ELR (cell line): ENCODE measurements around the gene ABCA2.
"Not testable (repeated sequence)": the region's sequence is repeated elsewhere in the genome, so short reads cannot be mapped to it uniquely, and the experiment has no call there.

Source experiments
- DNase-seq: peaks from one replicate; pipeline ENCODE4 v3.0.0-alpha.2; 2015; ENCODE audit warnings: low read depth

ABCA2 gene

DNA sequence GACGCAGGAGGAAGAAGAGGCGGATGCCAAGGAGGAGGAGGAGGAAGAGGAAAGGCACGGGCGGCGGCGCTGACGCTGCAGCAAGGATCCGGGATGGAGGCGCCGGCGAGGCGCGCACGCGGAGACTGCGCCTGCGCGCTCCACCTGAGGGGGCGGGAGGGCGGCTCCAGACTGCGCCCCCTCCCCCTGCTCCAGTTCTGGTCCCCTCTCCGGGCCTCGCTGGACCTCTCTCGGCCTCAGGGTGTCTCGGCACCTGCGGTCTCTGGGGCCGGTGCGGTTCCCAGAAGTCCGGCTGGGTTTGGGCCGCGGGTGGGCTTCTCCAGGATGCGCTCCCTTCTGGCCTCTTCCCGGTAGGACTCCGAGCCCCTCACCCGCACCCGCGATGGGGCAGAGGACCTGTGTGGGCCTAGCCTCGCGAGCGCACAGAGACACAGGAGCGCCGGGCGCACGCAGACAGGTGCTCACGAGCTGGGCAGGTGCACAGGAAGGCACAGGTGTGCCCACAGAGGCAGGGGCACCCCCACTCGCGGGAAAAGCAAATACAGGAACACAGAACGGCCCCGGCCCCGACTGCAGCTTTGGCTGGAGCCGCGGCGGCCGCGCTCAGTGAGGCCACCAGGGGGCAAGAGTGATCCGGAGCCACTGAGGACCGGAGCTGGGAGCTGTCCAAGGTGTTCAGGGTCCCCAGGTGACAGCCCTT is 18.2 kb upstream of the ABCA2 start, which contains the start of gene NPDC1:
TSS of gene NPDC1 (minus strand) at position 90 of the 700 bp plus-strand sequence. CDS start 188 bp downstream, outside the sequence.
- peak; percentile 82 for DNase-seq

DNA sequence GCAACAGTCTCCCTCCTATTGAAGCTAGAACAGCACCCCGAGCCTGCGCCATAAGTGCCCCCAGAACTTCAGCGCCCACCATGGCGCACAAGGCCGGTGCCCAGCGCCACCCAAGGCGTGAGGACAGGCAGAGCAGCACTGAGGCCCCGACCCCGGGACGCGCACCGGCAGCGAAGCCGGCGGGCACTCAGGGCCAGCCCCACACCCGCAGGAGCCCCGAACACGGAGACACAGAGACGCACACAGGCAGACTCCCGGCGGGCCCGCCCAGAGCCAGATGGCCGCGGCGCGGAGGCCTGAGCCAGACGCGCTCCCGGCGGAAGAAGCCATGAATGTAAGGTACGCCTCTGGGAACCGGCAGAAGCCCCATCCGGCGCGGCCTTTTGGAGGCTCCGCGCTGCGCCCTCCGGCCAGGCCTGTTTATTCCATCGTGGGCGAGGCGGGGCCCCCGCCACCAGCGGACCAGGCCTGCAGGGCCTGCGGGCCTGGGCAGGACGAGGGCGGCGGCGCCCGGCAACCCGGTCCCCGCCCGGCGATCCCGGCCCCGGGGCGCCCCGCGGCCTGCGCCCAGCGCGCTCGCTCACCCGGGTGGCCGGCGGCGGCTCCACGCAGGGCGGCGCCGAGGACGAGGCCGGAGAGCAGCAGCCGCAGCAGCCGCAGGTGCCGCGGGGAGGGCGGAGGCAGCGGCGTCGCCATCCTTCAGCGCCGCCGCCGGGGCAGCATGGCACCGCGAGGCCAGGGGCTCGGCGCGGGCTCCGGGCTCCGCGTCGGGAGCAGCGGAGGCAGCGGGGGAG is 17.5 kb upstream of the ABCA2 start:
- DNase-seq = peak; percentile 72

DNA sequence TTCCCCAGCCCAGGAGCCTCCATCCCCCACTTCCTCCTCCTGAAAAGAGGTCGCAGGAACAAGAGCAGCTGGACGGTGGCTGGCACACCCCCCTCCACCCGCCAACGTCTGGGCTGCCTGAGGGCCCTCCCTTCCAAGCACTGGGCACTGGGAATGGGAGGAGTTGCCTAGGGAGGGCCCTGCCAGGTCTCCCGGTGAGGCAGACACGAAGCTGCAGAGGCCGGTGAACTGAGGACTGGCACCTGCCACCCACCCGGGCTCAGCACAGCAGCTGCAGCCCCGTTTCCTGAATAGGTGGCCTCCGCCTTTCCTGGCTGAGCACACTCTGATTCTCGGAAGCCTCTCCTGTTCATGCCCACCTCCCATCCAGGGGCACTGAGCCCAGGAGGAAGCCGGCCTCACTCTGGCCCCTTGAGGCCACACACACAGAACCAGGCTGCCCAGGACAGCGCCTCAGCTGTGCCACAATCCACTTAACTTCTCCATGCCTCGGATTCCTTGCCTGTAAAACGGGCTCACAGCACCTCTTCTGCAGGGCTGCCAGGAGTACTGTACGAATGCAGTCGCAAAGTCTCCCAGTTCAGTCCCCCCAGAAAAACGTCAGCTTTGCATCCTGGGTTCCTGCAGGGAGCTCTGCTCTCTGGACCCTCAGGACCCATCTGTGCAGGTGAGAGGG is 16.6 kb upstream of the ABCA2 start:
- no peak for DNase-seq

DNA sequence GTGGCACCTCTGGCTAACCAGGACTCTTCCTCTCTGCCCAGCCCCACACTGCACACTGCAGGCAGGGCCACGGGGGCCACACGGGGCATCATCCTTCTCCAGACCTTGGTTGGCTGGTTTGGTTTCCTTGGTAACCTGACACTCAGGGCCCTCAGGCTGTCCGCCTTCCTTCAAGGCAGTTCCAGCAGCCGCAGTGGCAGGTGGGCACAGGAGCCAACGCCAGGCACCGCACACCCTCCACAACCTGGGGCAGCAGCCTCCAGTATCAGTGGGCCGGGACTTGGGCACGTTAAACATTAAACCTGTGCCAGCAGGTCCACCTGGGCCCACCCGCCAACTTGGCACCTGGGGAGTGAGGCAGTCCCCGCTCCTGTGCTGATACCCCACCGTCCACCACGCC is 16.0 kb upstream of the ABCA2 start:
- DNase-seq = no peak

DNA sequence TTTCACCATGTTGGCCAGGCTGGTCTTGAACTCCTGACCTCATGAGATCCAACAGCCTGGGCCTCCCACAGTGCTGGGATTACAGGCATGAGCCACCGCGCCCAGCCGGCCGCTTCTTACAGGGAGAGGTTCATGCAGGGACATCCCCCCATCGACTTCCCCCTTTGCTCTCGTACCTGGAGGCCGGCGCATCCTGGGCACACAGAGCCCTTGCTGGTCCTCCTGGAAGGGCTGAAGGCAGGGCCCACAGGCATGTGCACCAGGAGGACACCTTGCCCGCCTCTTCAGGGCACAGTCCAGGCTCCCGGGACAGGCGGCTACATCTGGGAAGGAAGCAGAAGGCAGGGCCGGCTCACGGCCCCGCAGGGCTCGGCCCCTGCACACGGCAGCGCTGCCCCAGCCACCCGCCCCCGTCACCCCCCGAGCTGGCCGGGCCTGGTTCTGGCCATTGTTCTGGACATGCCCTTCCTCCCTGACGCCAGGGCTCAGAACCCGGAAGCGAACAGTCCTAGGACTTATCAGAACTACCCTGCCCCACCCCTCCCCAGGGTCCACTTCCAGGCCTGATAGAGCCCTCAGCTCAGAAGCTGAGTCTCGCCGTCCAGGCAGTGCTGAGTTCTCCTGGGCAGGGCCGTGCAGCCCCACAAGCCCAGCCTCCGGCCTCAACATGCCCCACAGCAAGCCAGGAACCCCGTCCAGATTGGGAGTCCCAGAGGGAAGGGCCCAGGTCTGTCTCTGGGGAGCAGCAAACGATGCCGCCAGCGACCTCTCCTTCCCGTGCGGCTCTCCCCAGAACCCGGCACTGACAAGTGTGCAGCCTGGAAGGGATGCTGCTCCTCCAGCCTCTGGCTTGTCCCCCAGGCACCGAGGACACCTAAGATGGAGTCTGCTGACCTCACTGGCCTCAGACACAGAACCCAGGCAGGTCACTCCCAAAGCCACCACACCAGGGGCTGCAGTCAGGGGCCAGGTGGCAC is 15.0 kb upstream of the ABCA2 start:
- DNase-seq = no peak

DNA sequence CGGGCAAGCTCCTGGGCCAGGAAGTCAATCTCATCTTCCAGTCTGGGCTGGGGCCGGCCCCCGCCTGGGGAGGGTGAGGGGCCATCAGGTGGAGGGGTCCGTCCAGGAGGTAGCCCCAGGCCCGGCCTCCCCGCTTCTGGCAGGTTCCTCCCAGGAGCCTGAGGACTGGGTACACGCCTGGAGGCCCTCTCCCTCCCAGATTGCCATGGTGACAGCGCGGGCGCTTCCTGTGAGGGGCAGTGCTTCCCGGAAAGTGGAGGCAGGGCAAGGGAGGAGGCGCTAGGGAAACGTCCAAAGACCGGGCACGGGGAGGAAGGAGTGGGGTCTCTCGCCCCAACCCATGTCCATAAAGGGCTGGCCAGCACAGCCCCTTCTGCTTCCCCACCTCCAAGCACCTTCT is 13.1 kb upstream of the ABCA2 start:
- DNase-seq = no peak

DNA sequence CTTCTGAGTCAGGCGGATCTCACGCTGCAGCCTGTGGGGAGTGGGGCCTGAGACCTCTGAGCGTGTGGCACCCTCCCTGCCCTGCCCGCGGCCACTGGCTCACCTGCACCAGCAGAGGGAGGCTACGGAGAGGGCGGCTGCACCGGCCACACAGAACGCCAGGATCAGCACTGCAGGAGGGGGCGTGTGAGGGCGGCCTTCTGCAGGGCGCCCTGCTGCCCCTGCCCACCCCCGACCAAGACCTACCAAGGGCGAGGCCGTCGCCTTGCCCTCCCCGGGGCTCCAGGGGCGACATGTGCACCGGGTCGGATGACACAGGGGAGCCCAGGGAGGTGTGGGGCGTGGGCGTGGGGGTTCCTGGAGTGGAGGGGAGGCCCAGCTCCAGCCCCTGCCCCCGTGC is 12.5 kb upstream of the ABCA2 start:
- DNase-seq = no peak

DNA sequence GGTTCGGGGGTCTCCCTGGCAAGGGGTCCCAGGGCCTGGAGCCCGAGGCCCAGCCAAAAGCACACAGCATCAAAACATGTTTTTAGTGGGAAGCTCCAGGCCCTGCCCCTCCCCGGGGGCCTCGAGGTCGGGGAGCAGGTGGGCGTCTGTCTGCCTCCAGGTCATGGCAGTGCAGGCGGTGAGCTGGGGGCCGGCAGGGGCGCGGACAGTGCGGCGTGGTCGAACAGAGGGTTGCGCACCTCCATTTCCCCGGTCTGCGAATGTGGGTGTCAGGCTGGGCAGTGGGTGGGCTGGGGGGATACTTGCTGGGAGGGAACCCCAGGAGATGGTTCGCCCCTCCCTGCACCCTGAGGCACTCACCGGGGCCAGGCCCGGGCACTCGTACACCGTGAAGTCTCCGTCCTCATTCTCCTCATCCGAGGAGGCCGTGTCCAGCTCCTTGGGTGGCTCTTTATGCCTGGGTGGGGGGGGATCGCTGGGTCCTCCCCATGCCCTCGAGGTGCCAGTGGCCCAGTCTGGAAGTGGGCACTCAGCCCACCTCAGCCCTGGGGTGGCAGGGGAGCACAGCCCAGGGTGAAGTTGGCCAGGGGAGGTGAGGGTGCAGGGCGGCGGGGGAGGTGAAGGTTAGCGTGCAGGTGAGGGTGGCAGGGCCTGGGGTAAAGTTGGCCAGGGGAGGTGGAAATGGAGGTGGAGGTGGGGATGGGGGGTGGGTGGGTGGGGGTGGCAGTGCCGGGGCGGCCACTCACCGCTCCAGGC is 11.8 kb upstream of the ABCA2 start:
- DNase-seq = no peak

DNA sequence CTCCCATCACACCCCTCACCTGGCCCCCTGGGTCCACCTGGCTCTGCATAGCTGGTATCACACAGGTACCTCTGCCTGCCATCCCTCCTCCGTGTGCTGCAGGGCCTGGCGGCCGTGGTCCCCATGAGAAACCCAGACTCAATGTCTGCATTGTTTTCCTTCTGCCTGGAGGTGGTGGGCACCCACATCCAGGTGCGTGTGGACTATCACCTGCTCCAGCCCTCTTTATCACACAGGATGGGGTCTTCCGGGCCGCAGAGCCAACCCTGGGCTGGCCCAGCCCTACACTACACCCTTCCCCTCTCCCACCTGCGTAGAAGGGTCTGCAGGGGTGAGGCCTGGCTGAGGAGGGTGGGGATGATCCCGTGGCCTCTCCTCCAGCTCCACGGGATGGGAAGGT is 10.9 kb upstream of the ABCA2 start:
- no peak for DNase-seq

DNA sequence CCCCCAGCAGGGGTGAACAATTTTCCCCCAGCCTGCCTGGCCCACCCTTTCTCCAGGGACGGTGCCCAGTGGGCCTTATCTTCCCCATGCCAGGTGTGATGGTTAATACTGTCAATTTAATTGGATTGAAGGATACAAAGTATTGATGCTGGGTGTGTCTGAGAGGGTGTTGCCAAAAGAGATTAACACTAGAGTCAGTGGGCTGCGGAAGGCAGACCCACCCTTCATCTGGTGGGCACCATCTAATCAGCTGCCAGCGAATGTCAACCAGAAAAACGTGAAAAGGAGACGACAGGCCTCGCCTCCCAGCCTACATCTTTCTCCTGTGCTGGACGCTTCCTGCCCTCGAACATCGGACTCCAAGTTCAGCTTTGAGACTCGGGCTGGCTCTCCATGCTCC is 9.4 kb upstream of the ABCA2 start:
- DNase-seq = no peak

DNA sequence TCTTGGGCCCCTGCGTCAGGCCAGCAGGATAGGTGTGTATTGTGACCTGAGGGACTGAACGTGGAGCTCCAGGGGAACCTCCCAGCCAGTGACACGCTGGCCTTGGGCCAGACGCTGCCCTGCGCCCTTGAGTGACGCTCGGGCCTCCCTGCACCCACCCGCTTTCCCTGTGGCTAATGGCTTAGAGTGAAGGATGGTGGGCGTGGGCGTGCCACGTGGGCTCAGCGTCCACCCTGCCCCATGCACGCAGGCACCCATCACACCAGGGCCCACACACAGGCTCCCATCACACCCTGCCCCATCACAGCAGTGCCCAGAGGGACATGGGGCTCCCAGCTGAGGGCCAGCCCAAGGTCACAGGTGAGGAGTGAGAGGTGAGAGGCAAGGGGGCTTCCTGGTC is 9.0 kb upstream of the ABCA2 start:
- DNase-seq = no peak

DNA sequence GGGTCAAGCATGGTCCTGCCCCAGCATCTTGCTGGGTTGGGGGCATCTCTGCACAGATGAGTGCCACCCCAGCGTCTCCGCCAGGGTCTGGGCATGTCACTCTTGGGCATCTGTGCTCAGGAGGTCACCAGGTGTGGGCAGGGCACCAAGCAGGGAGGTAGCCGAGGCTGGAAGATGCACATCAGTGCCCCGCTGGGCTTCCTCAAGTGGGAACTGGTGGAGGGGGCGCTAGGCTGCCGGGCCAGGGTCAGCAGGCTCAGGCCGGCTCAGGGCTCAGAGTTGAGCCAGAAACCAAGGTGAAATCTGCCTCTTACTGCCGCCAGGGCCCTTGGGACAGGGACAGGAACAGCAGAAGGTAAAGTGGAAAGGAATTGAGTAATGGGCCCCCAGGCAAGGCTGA is 7.9 kb upstream of the ABCA2 start:
- DNase-seq = no peak

DNA sequence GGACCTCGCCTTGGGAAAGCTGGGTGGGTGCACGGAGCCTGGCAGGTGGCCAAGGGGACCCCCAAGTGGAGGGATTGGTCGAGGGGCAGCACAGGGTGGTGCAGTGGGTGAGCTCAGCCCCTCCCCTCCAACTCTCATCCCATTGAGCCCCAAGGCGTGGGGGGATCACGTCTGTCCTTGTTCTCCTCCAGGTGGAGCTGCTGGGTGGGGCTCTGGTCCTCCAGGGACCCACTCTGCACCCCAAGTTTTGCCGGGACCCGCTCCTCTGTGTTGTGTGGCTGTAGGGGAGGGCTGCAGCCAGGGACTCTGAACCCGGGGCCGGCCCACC is 7.4 kb upstream of the ABCA2 start:
- DNase-seq = no peak

DNA sequence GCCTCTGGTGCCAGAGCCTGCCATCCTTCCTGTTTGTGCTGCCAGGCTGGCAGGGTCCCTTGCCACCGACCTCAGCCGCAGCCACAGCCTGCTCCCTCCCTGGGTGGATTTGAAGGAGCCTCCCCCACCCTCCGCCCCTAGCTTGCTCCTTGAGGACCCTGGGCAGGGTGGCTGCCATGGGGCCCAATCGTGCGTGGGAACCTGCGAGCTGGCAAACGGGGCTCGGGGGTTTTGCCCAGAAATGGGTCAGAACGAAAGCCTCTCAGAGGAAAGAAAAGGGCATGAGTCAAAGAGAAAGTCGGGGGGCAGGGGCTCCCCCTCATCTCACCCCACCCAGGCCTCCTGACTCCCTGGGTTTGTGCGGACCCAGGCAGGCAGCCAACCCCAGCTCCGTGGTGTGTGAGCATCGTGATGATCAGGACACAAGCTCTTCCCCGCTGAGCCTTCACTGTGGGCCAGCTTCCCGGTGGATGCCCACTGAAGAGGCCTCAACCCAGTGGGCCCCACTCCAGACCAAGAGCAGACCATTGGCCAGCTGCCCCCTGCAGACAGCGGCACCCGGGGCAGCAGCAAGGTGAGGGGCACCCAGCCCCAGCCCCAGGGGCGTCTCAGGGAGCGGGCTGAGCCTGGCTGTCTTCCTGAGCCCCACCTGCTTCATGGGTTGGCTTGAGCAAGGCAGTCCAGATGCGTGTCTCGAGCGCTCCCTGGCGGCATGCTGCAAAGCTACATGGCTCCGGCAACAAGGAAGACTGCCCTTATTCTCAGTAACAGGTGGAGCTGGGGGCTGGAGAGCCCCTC is 6.9 kb upstream of the ABCA2 start:
- peak; percentile 84 for DNase-seq

DNA sequence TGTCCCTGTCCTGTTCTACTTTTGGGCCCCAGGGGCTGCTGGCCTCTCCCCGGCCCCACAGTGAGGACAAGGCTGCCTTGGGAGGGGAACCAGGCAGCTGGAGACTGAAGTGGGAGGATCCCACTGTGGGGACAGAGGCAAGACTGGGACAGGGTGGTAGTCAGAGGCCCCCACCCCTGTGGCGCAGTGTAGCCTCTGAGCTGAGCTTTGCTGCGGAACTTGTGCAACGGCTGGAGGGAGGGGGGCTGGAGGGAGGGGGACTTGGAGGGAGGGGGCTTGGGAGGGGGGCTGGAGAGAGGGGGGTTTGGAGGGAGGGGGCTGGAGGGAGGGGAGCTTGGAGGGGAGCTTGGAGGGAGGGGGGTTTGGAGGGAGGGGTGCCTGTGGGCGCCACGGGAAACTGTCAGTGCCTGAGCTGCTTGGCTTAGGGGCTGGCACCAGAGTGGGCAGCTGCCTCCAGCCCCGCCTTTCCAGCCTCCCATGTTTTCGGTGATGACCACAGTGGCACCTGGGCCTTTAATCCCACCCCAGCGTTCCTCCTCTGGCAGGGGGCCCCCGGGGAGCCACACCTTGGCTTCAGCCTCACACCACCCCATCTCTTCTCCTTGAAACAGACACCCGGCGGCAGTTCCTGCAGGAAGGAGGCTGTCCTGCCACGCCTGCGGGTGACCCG is 6.1 kb upstream of the ABCA2 start:
- no peak for DNase-seq

DNA sequence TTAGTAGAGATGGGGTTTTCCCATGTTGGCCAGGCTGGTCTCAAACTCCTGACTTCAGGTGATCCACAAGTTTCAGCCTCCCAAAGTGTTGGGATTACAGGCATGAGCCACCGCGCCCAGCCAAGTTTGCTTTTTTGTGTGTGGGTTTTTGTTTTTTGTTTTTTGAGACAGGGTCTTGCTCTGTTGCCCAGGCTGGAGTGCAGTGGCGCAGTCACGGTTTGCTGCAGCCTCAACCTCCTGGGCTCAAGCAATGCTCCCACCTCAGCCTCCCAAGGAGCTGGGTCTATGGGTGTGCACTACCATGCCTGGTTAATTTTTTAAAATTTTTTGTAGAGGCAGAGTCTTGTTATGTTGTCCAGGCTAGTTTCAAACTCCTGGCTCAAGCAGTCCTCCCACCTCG is 5.4 kb upstream of the ABCA2 start:
- not testable (repeated sequence) for DNase-seq

DNA sequence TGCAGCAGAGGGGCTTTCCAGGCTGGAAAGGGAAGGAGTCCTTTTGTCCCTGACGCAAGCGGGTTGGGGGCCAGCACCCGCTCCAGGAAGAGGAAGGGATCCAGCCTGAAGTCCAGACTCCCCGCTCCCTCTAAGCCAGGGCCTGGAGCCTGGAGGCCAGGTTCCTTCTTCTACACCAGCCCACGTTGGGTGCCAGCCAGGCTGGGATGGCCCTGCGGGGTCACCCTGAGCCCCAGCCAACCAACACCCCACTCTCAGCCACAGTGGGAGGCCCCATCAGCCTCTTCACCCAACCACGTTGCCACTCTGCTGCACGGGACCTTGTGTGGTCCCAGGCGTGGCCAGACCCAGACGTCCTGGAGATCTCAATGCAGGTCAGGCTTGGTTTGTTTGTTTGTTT is 4.8 kb upstream of the ABCA2 start:
- DNase-seq = no peak

DNA sequence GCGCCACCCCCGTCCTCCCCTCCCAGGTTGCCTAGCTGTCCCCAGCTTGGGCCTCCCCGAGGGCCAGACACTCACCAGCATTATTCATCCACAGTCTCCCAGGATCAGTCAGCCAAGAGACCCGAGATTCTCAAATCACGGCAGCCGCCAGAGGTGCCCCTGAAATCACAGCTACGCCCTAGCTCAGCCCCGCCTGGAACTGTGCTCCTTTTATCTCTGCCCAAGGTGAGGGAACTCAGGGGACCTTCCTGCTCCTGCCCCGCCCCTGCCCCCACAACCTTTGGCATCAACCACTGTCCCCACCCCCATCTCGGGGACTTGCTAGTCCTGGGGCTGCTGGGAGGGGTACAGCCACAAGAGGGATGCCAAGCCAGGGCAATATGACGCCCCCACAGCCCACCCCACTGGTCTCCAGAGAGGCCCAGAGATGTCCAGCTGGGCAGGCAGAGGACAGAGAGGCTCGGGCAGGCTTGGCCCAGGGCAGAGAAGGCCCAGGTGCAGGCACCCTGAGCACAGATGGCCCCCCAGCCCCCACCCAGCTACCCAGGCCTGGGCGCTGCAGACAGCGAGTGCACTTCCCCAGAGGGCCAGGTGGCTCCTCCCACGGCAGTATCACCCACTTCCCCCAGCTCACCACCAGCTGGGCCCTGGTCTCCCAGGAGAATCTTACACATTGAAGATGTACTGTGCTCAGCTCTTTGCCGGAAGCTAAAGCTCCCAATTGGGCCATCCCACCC is 4.0 kb upstream of the ABCA2 start, which contains the start of gene FUT7:
TSS of gene FUT7 (minus strand) at position 185 of the 737 bp plus-strand sequence. CDS start at position 88, 97 bp downstream.
- DNase-seq = no peak
